ENCODE measurements around the gene PACSIN2.
"Not testable (repeated sequence)": the region's sequence is repeated elsewhere in the genome, so short reads cannot be mapped to it uniquely, and the experiment has no call there.

PACSIN2 gene

DNA sequence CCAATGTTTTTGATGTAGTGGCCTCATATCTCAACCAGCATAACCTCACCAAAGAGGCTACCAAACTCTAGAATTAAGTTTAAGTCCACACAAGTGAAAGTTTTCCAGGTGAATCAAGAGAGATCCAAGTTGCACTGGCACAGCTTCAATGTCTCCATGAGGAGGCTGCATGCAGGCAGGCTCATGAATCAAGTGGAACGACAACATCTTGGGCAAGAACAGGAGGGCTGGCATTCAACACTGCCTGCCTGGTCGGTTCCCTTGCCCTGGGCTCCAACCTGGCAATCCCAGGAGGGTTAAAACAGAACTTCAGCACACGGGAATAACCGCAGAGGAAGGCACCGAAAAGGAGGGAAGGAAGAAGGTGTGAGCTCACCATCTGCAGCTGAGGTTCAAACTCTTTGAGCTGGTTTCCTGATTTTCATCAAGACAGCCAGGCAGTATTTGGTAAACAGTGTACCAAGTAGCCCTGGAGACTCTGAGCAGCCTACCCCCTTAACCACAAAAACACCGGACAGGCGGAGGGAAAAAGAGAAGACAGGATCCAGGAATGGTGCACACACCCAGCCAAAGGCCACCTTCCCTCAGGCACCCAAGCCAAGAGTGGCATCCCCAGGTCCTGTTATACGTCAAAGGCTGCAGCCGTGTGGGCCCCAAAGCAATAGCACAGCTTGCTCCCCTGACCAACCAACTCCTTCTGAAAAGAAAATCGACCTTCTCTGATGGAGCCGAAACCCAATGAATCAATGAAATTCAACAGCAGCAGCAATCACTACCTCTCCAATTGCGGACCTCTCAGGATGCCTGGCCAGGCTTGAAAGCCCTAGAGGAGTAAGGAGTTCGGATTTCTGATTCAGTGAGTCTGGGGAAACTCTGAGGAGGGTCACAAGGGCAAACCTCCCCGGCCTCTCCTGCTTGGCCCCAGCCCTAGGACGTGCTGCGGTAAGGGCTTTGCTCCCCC is 1.3 kb downstream of the PACSIN2 start:
- in situ Hi-C loops (cut with MboI; ENCODE audit: low pct_unique_long_range_greater_than_20kb, low sequenced_read_pairs) = no loop called here
- DNase-seq = peak; percentile 68

DNA sequence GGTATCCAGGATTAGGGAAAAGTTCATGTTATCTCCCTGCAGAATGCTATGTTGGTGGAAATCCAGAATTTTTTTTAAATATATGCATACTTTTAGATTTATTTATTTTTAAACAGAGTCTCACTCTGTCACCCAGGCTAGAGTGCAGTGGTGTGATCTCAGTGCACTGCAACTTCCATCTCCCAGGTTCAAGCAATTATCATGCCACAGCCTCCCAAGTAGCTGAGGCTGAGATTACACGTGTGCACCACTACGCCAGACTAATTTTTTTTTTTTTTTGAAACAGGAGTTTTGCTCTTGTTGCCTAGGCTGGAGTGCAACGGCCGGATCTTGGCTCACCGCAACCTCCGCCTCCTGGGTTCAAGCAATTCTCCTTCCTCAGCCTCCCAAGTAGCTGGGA is 2.6 kb downstream of the PACSIN2 start:
- in situ Hi-C loops (cut with MboI; ENCODE audit: low pct_unique_long_range_greater_than_20kb, low sequenced_read_pairs) = no loop called here
- no peak for DNase-seq

DNA sequence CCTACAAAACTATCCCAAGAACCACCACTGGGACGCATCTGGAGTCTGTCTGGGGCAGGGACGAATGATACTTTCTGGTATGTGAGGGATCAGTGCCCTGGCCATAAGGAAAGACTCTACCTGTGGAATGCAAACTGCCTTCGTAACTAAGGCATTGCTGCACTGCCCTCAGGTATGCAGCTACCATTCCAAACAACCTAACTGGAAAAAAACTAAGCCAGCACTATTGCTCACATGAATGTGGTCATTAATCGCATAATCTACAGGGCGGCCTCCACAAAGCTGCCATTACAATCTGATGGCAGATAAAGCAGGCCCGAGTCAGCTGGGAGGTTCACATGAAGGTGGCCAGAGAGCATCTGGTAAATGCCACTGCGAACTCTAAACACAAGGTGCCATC is 3.9 kb downstream of the PACSIN2 start:
- in situ Hi-C loops (cut with MboI; ENCODE audit: low pct_unique_long_range_greater_than_20kb, low sequenced_read_pairs) = no loop called here
- DNase-seq = no peak

DNA sequence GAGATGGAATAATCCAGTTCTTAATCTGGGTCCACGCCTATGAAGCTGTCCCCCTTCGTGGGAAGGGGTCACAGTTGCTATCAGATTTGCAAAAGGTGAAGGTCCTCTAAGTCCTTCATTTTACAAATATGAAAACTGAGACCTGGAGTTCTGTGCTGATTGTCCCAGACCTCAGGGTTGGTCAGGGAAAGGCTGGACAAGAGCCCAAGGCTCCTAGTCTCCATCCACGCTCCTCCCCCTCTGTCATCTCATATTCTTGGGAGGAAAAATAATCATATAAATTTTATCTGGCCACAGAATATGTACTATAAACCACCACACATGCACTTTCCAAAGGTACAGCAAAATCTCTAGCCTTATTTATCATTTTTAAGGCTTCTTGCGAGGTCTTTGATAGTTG is 5.5 kb downstream of the PACSIN2 start:
- in situ Hi-C loops (cut with MboI; ENCODE audit: low pct_unique_long_range_greater_than_20kb, low sequenced_read_pairs) = no loop called here
- DNase-seq = no peak

DNA sequence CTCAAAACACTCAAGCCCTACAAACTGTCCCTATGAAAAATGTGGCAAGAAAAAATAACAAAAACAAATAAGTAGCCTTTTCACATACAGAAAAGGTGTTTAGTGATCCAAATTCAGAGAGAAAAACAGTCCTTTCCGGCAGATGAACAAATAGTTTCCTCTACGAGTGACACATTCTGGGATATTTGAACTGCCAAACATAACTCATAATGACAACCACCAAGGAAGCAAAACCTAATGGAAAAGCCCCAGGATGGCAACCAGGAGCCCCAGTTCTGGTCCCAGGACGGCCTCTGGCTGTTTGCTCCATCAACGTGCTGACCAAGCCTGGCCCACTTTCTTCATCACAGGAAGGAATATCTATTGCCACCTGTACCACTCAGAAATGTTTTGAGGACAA is 6.0 kb downstream of the PACSIN2 start:
- in situ Hi-C loops (cut with MboI; ENCODE audit: low pct_unique_long_range_greater_than_20kb, low sequenced_read_pairs) = no loop called here
- DNase-seq = no peak

DNA sequence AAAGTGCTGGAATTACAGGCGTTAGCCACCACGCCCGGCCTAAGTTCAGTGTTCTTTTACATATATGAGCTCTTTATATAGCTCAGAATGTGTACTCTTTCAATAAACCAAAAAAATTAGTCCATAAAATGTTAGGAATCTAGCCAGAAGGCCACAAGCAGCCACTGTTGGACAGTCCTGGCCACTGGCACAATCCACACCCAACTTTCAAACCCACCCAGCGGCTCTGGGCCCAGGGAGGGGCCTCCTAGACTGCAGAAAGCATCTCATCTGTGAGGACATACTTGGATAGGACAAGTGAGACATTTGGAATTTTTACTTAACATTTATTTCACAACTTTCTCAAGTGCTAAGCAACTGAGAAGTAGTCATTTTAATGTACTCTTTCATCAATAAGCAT is 6.4 kb downstream of the PACSIN2 start:
- DNase-seq = no peak
- in situ Hi-C loops (cut with MboI; ENCODE audit: low pct_unique_long_range_greater_than_20kb, low sequenced_read_pairs) = no loop called here

DNA sequence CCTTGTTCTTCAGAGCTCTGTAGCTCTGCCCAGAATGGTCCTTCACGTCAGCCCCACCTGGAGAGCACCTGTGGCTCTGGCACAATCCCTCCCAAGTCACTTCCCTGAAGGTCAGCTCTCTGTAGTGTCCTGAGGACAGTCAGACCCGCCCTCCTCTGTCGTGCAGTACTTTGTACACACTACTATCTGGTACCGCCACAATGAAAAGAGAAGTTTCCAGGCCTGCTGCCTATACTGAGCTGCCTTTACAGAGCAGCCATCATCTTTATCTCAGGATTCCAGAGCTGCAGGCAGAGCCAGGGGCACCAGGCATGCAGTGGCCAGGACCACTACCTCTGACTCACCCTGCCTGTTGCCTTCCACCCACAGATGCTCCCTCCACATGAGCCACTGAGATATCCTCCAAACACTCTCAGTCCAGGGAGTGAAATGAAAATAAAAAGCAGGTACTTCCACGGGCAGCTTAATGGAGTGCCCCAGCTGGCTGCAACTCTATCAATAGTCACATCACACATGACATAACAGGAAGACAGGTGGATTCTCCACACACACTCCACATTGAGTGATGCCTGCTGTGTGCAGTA is 7.3 kb downstream of the PACSIN2 start:
- in situ Hi-C loops (cut with MboI; ENCODE audit: low pct_unique_long_range_greater_than_20kb, low sequenced_read_pairs) = no loop called here
- no peak for DNase-seq

DNA sequence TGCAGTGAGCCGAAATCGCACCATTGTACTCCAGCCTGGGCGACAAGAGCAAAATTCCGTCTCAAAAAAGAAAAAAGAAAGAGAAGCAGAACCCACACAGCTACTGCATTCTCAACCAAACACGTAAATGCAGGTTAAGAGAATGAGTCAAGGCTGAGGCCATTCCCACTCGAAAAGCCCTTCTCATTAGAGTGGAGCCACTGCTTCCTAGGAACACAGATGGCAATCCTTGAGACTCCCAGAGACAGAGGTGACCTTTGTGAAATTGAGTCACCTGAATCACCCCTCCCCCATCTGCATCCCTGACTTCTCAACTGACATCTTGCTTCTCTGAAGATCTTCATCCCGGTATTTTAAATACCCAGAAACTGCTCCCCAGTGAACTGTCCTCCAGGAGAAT is 8.2 kb downstream of the PACSIN2 start:
- in situ Hi-C loops (cut with MboI; ENCODE audit: low pct_unique_long_range_greater_than_20kb, low sequenced_read_pairs) = no loop called here
- no peak for DNase-seq

DNA sequence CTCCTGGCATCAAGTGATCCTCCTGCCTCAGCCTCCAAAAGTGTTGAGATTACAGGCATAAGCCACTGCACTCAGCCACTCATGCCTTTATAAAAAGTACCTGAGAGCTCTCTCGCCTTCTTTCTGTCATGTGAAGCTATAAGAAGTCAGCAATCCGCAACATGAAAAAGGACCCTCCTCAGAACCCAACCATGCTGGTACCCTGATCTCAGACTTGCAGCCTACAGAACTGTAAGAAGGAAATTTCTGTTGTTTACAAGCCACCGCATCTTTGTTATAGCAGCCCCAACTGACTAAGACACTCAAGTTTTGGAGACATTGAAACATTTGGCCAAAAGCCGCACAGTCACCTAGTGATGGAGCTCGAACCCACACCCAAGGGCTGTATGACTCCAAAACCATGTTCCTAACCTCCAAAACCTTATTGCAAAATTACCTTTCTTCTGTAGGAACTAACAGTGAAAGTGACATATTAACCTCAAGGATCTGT is 8.9 kb downstream of the PACSIN2 start:
- no peak for DNase-seq
- in situ Hi-C loops (cut with MboI; ENCODE audit: low pct_unique_long_range_greater_than_20kb, low sequenced_read_pairs) = no loop called here

DNA sequence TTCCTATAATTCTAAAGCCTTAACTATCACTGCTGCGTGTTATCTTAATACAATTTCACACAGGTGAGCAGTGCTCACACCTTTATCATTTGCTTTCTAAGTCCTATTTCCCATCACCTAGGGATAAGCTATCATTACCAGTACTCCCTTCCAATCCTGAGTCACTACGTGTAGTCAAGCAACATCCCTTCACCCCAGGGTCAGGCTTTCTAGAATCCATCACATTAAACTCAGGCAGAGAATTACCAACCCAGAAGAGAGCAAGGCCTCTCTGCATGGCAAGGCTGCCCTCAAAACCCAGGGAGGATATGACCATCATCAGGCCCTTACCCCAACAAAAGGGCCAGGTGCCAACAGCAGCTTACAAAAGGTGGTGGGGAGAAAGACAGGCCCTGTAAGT is 9.8 kb downstream of the PACSIN2 start:
- in situ Hi-C loops (cut with MboI; ENCODE audit: low pct_unique_long_range_greater_than_20kb, low sequenced_read_pairs) = no loop called here
- no peak for DNase-seq

DNA sequence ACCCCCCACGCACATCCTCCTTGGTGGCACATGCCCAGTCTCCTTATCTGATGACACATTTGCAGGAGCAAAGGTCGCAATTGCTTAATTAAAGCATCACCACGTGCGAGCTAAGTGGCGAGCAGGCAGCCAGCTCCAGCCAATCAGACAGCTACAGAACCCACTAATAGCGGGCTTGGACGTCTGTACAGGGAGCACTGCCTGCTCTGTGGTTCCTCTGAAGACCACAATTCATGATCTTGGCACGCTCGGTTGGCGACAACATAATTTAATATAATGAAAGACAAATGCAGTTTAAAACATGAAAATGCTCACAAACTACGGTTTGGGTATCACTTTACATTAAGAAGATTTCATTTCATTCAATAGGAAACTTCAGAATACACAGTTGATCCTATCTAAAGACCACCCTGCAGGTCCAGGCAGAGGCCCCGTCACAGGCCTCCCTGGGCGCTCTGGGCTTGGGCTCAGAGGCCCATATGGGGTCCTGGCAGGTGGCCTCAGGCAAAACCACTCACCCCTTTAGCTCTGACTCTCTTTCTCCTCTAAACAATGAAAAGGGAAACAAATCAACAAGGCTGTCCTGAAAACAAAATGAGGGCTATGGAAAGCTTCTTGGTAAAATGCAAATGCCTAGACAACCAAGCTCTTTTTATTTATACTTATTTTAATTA is 10.4 kb downstream of the PACSIN2 start:
- peak; percentile 76 for DNase-seq
- in situ Hi-C loops (cut with MboI; ENCODE audit: low pct_unique_long_range_greater_than_20kb, low sequenced_read_pairs) = no loop called here

DNA sequence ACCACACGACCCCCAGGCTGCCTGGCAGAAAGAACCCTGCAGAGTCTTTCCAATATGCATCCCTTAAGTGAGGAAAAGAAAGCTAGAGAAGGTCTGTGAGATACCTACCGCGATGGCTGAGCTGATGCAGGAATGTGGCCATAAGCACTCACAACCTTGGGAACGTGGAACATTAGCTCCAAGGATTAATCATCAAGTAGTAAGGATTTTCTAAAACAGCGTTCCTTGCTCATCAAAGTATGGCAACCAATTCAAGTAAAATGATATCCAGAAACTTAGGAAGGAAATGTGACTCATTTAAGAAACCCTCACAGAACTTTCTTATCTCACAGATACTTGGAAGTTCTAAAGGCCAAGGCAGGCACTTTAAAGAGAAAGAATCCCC is 12.8 kb downstream of the PACSIN2 start:
- in situ Hi-C loops (cut with MboI; ENCODE audit: low pct_unique_long_range_greater_than_20kb, low sequenced_read_pairs) = no loop called here
- no peak for DNase-seq

DNA sequence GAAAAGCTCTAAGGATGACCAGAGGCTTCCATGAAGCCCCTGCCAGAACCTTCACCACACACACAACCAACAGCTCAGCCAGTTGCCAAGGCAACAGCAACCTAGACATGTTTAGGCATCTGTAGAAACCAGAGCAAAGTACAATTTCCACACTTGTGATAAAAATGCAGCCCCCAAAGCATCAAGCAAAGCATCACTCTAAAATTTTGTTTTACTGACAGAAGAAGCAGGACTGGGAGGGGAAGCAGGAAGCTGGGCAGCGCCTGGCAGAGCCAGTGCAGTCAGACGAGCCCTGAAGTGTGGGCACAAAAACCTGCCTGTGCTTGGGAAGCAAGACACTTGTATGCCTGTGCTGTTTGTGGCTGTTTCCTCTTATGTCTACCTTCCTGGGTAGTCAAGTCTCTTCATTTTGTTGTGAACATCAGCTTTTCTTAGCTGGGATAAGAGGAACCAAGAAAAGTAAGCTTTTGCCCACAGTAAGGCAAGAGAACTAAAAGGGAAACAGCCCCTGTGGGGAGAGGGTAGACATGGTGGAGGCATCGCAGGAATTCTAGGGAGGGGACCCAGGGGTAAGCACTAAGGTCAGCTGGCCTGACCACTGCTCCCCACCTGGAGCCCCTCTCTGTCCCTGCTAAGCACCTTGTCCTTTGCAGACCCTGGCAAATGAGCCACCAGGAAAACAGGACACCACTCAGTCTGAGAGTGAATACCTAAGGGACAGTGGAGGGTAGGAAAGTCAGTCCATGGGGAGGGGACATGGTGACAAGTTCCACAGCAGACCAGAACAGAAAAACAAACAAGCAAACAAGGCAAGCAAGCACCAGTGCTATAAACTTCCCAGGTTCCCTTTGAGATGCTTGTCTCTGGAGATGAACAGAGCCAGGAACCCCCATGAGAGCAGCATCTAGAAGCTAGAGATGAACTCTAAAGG is 13.4 kb downstream of the PACSIN2 start:
- in situ Hi-C loops (cut with MboI; ENCODE audit: low pct_unique_long_range_greater_than_20kb, low sequenced_read_pairs) = no loop called here

DNA sequence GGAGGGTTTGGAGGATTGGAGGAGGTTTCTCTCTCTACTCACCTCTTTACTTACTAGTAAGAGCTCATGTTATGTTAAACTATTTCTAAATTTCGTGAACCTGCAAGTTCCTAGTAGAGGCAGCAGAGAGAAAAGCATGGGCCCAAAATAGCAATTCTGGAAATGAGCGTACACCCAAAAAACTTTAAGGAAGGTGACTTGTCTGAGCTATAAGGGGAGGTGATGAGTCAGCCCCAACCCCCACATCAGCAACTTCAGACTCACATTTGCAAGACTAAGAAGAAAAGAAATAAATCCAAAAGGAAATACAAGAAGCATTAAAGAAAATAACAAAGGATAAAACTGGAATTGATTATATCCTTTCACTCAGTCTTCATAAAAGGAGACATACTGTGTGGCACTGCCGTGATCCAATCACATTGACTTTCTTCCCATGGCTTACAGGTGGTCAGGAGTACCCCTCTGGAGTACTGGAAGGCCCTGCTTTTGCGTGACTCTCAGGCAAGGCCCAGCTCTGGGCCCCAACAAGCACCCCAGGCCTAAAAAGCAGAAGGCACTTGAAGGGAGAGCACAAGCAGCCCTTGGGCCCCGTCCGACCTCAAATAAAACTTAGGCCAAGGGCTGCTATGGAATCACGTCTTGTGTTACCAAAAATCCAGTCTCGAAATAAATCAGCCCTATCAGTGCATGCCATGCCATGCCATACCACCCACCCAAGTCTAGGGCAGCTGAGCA is 14.3 kb downstream of the PACSIN2 start:
- no peak for DNase-seq
- in situ Hi-C loops (cut with MboI; ENCODE audit: low pct_unique_long_range_greater_than_20kb, low sequenced_read_pairs) = no loop called here

More for the DNA sequence above, 13.4 kb downstream of the PACSIN2 start:
- peak; percentile 55 for DNase-seq

DNA sequence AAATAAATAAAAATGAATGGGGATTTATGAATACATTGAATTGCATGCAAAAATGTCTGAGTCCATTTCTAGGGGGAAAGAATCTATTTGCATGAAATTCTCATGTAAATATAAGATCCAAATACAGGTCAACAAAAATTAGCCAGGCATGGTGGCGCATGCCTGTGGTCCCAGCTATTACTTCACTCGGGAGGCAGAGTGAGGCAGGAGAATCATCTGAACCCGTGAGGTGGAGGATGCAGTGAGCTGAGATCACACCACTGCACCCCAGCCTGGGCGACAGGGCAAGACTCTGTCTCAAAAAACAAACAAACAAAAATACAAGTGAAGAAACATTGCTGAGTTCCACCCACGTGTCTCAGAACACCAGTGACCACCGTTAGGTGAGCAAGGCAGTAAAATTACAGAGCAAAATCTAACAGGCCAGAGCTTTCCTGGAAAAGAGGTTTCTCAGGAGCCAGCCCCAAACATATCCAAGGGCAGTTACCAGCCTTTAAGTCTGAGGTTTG is 17.3 kb downstream of the PACSIN2 start:
- in situ Hi-C loops (cut with MboI; ENCODE audit: low pct_unique_long_range_greater_than_20kb, low sequenced_read_pairs) = no loop called here
- DNase-seq = no peak

DNA sequence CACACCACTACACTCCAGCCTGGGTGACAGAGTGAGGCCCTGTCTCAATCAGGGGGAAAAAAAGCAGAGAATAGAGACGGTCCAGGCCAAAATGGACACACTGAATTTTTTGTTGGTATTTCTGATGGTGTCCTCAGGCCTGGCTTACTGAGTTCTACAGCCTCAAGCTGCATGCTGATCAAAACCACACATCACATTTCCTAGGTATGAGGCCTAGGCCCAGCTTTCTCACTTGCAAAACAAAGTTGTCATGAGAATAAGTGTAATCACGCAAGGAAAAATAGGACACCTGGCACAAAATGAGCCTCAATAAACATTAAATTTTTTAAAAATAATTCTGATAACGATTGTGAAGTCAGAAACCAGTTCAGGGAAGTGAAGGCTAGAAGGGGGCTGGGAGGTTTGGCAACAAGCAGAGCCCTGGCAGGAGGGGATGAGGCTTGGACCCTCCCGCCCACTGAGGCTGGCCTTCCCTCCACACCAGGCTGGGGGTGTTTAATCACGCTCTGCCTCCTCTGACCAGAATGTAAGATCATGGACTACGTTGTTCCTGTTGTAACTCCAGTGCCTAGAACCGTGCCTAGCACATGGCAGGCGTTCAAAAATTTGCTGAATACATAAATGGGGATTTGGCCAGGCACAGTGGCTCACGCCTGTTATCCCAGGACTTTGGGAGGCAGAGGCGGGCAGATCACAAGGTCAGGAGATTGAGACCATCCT is 18.1 kb downstream of the PACSIN2 start:
- in situ Hi-C loops (cut with MboI; ENCODE audit: low pct_unique_long_range_greater_than_20kb, low sequenced_read_pairs) = no loop called here
- no peak for DNase-seq

DNA sequence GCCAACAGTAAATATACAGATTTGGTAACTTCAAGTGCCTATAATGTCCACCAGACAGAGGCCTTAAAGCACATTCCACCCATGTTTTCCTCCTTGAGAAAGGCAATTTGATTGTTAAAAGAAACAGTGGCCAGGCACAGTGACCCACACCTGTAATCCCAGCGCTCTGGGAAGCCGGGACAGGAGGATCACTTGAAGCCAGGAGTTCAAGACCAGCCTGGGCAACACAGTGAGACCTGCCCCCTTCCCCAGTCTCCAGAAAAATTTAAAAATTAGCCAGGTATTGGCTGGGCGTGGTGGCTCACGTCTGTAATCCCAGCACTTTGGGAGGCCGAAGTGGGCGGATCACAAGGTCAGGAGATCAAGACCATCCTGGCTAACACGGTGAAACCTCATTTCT is 19.3 kb downstream of the PACSIN2 start:
- in situ Hi-C loops (cut with MboI; ENCODE audit: low pct_unique_long_range_greater_than_20kb, low sequenced_read_pairs) = not testable (repeated sequence)

More for the DNA sequence above, 19.3 kb downstream of the PACSIN2 start:
- DNase-seq = not testable (repeated sequence)

Measured in KBM-7 (cell line).